NCI-H1436 (cell line): Measurements from ENCODE around the gene ARRB2.

Experiments
- DNase-seq: peaks from one replicate; lab custom pipeline; 2025; lab: John Stamatoyannopoulos, UW

Gene ARRB2

GRCh38 chr17:4753392-4753791 lies 43.0 kb downstream of the ARRB2 start:
- no peak for DNase-seq

- DNase-seq: no peak
Measured at GRCh38 chr17:4759776-4760236, 49.4 kb downstream of the ARRB2 start.

DNA sequence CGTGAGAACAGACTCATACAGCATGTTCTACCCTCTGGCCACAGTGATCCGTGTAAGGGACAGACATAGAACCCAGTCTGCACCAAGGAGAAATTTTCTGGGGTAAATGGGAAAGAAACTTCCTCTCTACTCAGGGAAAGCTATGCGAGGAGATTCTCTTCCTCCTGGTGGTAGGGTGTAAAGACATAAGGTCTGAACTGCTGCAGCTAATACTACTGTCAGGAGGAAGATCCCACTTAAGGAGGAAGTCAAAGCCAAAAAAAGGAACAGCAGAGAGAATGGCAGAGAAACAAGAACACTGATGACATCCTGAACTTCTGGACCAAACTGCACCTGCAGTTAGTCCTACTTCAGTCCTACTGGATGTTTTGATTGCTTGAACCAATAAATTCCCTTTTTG lies 54.2 kb downstream of the ARRB2 start:
- no peak for DNase-seq

DNA sequence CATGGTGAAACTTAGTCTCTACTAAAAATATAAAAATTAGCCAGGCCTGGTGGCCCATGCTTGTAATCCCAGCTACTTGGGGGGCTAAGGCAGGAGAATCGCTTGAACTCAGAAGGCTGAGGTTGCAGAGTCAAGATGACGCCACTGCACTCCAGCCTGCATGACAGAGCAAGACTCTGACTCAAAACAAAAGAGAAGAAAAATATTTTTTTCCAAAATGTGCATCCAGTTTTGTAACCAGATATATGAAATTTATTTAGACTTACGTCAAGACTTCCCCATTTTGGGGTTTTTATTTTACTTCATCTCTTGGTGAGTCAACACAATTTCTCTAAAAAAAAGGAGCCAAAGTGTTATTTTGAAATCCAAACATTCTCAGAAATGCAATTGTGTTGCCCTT lies 55.8 kb downstream of the ARRB2 start:
- no peak for DNase-seq

- DNase-seq: no peak
Measured at GRCh38 chr17:4766723-4767122, 56.3 kb downstream of the ARRB2 start.

DNA sequence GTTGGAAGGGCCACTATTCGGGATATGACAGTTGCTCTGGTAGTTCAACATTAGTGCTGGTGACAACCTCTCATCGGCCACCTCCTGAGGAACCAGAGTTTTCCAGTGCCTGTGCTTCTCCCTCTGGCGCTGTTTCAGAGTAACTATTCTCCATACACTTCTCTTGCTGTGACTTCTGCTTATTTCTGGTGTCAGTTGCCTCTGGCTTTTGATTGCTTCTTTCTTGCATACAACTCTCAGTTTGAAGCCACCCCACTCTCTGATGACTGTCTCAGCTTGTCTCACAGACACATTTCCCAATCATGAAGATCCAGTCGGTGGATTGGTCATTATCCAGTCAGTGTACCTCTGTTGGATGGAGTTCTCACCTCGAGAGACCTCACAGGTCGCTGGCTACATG lies 57.9 kb downstream of the ARRB2 start:
- no peak for DNase-seq

- DNase-seq: no peak
Measured at GRCh38 chr17:4769628-4770027, 59.2 kb downstream of the ARRB2 start.
